ENCODE measurements around the gene XRRA1.

- TF ChIP-seq EZH2 (IDR thresholded peaks at IDR 0.05; ENCODE audit: insufficient read depth, low read length) = no peak
- no peak for TF ChIP-seq CTCF (IDR thresholded peaks at IDR 0.05; ENCODE audit: insufficient read depth, low read depth, low read length)
These were observed 2.3 kb upstream of the XRRA1 start for GRCh38 chr11:74951226-74951625.

Measured in astrocyte (in vitro differentiated cells and primary cell).